AG04450 (cell line): ENCODE data around the gene AANAT. TPM values are rescaled to one million over a fixed set of nuclear protein-coding genes. Genes with fewer than 3 reads are reported as not detected.

Experiments
- CTCF ChIA-PET: fragments of 300-600, 350-600 bp; formaldehyde crosslinking; extraction: SDS; loops from one replicate; lab custom pipeline; 2022; ENCODE audit warnings: antibody characterized with exemption, inconsistent platforms; lab: Charles Lee
- POLR2A ChIA-PET: fragments of 350-600 bp; formaldehyde crosslinking; extraction: SDS; loops from one replicate; lab custom pipeline; 2021; ENCODE audit warnings: antibody characterized with exemption, inconsistent platforms; lab: Yijun Ruan, JAX
- DNase-seq: peaks from one replicate; pipeline ENCODE4 v3.0.0-alpha.2; 2011; ENCODE audit warnings: low read depth, low spot score
- H3K27ac ChIP-seq: one replicate; pipeline ENCODE4 v1.5.1; 2012; ENCODE audit warnings: low read depth, low read length, control low read depth
- H3K27me3 ChIP-seq: one replicate; pipeline ENCODE4 v1.6.0; 2012; ENCODE audit warnings: low read length; ENCODE audit not compliant: control insufficient read depth, insufficient read depth
- H3K4me3 ChIP-seq: 2 replicates; pipeline ENCODE4 v1.5.1; 2011; ENCODE audit warnings: mild to moderate bottlenecking, low read depth, low read length, control low read depth
- H3K9me3 ChIP-seq: 2 replicates; pipeline ENCODE4 v1.5.1; 2012; ENCODE audit warnings: low read length; ENCODE audit not compliant: control insufficient read depth, insufficient read depth
- polyA plus RNA-seq: library from polyadenylated mRNA; depleted of rRNA; stranded (reverse); fragments of >200 nt; gene quantifications from 2 replicates; pipeline ENCODE4 v1.2.3, GENCODE V29; 2011
- TF ChIP-seq, protein P1 (sequence below): IDR thresholded peaks from 2 replicates; pipeline ENCODE4 v1.5.1; 2011; ENCODE audit warnings: low read depth, low read length, control low read depth, inconsistent platforms

AANAT gene
- polyA plus RNA-seq, 1 experiment: not detected

DNA sequence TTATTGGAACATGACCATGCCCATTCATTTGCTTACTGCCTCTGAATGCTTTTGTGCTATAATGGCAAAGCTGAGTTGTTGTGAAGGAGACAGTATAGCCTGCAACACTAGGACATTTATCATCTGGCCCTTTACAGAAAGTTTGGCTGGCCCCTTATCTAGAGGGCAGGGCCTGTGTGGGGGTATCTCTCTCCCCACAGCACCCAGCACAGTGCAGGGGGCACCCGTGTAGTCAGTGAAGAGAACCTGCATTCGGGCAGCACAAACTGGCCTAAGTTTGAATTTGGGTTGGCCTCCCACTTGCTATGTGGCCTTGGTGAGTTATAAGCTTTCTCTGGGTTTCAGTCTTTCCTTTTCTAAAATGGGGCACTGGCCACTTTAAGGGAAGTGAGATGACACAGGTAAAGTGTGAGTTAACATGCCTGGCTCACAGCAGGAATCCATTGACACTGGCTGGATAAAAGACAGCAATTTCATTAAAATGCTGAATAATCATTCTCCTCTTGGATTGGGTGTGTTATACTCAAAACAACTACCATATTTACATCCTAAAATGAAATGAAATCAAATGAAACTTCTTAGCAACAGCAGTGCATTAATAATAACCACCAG, 26.5 kb upstream of the AANAT start:
- Histone ChIP-seq H3K4me3 (no peak overlapping the region), H3K9me3 (no peaks in the 10 kb centered on the region), H3K27ac (no peak overlapping the region), H3K27me3 (no peaks in the 10 kb centered on the region)
- CTCF ChIA-PET: no interaction called here
- POLR2A ChIA-PET: no interaction called here
- no peak for DNase-seq
- TF ChIP-seq, protein P1, sequence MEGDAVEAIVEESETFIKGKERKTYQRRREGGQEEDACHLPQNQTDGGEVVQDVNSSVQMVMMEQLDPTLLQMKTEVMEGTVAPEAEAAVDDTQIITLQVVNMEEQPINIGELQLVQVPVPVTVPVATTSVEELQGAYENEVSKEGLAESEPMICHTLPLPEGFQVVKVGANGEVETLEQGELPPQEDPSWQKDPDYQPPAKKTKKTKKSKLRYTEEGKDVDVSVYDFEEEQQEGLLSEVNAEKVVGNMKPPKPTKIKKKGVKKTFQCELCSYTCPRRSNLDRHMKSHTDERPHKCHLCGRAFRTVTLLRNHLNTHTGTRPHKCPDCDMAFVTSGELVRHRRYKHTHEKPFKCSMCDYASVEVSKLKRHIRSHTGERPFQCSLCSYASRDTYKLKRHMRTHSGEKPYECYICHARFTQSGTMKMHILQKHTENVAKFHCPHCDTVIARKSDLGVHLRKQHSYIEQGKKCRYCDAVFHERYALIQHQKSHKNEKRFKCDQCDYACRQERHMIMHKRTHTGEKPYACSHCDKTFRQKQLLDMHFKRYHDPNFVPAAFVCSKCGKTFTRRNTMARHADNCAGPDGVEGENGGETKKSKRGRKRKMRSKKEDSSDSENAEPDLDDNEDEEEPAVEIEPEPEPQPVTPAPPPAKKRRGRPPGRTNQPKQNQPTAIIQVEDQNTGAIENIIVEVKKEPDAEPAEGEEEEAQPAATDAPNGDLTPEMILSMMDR: no peak

DNA sequence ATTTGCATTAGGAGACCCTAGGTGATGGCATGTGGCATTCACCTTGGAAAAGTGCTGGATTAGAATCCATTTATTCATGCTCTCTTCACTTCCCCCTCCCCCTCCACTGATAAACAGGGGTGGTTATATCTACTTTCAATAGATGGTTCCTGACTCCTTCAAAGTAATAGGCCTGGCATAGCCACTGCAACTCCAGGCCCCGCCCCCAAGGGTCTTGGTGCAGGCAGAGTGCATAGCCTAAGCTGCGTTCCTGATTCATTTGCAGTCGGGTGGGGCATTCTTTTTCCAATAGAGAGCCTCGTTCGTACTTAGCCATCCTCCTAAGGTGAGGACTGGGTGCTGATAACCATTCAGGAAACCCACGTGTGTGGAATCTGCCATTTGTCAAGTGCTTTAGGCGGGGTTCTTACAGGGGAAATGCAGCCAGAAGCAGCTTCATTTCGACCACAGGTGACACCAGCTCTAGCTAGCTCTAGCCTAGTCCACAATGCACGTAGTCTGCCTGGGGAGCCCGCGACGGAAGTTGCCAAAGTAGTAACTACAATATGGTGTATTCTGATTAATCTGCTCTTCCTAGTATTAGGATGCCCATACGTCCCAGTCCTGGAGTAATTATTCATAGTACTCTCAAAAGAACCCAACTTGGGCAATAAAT, 25.6 kb upstream of the AANAT start:
- CTCF ChIA-PET: interaction anchor here (1.4 kb wide), 1 partner anchor 17 kb away, joined by 4 read pairs; no protein-coding TSS in a partner anchor
- no peak overlapping the region for H3K27ac ChIP-seq
- TF ChIP-seq, protein P1: no peak

DNA sequence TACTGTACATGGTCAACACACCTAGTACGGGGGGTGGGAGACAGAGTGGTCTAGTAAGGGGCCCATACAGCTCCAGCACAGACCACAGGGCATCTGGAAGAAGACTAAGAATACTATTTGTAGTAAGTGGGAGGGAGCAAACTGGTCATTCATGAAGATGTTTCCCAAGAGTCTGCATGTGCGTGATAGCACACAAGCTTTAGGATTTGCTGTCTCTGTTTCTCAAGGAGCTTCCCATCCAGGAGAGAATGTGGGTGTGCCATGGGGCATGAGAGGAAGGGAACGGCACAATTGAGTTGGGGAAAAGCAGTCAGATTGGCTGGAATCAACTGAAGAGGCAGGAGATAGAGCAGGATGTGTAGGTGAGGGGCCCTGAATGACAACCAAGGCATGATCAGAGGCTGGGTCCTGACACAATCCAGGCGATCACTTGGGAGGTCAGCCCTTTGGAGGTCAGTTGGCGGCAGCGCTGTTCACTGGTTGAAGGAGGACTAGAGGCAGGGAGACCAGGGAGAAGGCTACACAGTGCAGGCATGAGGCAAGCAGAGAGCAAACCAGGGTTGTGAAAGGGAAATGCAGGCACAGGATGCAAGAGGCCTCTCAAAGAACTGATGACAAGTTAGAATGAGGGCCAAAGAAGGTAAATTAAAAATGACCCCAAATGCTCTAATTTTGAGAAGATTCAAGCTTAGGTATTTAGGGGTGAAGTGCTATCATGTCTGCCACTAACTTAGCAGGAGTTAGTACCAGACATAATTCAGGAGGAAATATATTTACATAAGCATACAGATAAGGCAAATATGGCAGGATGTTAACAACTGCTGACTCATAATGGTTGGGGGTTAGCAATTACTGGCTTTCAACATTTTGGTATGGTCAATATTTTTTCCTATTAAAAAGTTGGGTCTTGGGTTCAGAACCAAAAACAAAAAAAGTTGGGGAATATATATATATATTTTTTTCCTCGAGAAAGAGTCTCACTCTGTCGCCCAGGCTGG, 24.8 kb upstream of the AANAT start:
- Histone ChIP-seq H3K9me3 (no peaks in the 10 kb centered on the region), H3K27me3 (no peaks in the 10 kb centered on the region), H3K27ac (no peak overlapping the region), H3K4me3 (no peak overlapping the region)
- TF ChIP-seq, protein P1: no peak
- no peak for DNase-seq
- POLR2A ChIA-PET: no interaction called here
- CTCF ChIA-PET: interaction anchor here (1.0 to 1.4 kb wide), 2 partner anchors 16 to 17 kb away, joined by 3 to 4 read pairs; no protein-coding TSS in a partner anchor

More for the DNA sequence above, 25.6 kb upstream of the AANAT start:
- Histone ChIP-seq H3K9me3 (no peaks in the 10 kb centered on the region), H3K27me3 (no peaks in the 10 kb centered on the region), H3K4me3 (no peak overlapping the region)
- no peak for DNase-seq
- POLR2A ChIA-PET: no interaction called here

DNA sequence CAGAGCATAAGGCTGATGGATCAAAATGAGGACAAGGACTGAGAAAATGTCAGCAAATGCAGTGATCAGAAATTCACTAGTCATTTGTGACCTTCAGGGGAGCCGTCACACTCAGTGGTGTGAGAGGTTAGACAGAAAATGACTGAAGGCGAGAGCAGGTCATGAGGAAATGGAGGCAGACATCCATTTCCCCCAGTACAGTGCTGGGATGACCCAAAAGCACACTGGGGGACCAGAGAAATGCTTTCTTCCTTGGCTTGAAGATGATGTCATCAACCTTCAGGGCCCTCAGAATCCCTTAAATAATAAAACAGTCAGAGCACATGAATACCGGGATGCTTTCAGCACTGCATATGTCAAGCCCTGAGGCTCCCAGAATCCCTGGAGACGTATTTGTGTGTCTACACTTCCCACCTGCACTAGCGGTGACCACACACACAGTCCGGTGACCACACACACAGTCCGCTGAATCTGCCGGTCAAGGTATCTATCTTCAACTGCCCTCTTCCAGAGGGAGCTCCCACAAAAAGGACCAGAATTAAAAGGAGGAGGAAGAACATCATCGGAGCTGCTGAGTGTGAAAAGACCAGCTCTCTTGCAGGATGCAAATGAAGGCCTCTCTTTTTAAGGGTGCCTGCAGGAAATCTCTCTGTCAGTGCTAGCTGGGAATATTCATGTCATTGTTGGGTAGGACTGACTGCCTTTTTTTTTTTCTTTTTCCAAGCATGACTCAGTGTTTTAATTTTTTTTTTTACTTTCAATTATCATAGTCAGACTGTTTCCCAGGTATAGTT, 22.7 kb upstream of the AANAT start:
- Histone ChIP-seq H3K27ac (peak overlapping the region; percentile 42), H3K4me3 (no peak overlapping the region), H3K9me3 (no peaks in the 10 kb centered on the region), H3K27me3 (no peaks in the 10 kb centered on the region)
- CTCF ChIA-PET: interaction anchor here (0.8 to 2.2 kb wide), 5 partner anchors 9 to 78 kb away, joined by 3 to 6 read pairs (median 3); no protein-coding TSS in a partner anchor
- TF ChIP-seq, protein P1: no peak
- POLR2A ChIA-PET: interaction anchor here (0.6 kb wide), 1 partner anchor 16 kb away, joined by 5 read pairs; no protein-coding TSS in a partner anchor
- no peak for DNase-seq
